ENCODE measurements around the gene WDFY4.

DNA sequence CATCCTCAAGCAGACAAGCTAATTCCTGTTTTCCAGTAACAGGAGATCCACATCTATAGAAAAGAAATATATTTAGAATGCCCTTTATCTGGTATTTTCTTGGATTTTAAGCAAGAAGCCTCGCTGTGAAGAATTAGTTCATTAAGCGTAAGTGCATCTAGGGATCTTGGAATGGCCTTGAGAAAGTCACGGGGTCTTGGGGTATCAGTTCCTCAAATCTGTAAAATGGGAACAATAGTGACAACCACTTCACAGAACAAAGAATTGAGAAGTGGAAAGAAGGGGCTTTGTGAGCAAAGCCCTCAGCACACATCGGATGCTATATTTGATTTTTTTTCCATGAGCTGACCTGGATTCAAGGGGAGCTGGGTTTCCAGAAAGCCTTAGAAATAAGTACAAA is 32.3 kb upstream of the WDFY4 start:
- TF ChIP-seq TAF1 (IDR thresholded peaks at IDR 0.05; ENCODE audit: borderline replicate concordance, insufficient read depth, low read length) = no peak
- no peak for TF ChIP-seq POLR2AphosphoS5 (IDR thresholded peaks at IDR 0.05; ENCODE audit: low read depth, low read length)
- no peak for TF ChIP-seq SIN3A (IDR thresholded peaks at IDR 0.05; ENCODE audit: borderline replicate concordance, insufficient read depth, low read length)
- TF ChIP-seq REST (IDR thresholded peaks at IDR 0.05; ENCODE audit: insufficient read depth in 1 of 2, low read depth in 2 of 2, low read length in 2 of 2) = no peak
- no peak for TF ChIP-seq FOXP2 (optimal IDR thresholded peaks at IDR 0.05; ENCODE audit: borderline replicate concordance, extremely low read depth, extremely low read length, insufficient read depth)
